NOMO-1 treated with DMSO at 0.1 percent for 48 hours (cell line): ENCODE results near the gene FAM216A.

Experiments used
- DNase-seq: peaks from one replicate; lab custom pipeline; 2025; ENCODE audit not compliant: unreplicated experiment; lab: John Stamatoyannopoulos, UW

The FAM216A gene

DNA sequence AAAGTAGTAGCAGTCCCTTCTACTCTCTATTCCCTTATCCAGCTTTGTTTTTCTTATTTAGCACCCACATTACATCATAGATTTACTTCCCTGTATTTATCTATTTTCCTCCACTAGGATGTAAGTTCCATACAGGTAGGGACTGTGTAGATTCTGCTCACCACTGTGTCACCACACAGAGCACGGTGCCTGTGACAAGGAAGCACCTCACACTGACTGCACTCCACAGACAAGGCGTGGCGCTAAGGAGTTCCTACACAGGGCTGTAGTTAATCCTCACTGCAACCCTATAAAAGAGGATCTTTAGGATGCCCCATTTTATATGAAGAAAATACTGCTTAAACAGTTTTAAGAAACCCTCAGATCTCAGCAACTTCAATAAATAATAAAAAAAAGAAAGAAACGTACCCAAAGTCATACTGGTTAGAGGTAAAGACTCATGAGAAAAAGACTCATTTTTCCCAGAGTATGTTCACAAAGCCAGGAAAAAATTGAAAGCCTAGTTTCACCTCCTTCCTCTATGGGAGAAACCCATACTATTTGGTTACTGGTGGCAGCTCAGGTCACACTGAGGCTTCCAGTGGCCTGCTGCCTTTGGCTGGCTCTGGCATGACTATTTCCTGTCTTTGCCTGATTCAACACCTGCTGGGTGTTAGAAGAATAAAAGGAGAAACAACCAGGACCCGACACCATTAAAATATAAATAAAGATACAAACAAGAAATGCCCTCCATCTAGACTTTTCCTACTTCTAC lies 70.4 kb downstream of the FAM216A start:
- DNase-seq, result no peak
